ENCODE data around the gene ABLIM2. TPM values are rescaled to one million over a fixed set of nuclear protein-coding genes. Genes with fewer than 3 reads are reported as not detected.

Gene ABLIM2
- total RNA-seq, 2 experiments from 2014 or later: 0.30 to 0.79 TPM

DNA sequence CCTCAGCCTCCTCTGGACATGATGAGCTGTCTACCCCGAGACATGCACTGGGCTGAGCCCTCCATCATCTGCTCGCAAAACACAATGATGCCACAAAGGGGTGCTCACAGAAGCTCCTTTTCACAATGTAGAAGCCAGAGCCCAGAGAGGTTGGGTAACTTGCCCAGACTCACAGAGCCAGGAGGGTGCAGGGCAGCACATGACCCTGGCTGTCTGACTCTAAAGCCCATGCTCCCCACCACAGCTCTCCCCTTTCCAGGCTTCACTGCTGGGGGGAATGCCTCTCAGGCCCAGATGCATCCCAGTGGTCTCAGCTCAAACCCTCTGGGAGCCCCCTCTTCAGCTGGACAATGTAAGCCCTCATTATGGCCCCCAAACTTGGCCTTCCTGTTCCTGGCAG is 120.5 kb downstream of the ABLIM2 start:
- Mint-ChIP-seq H3K36me3 (ENCODE audit: low read depth) (no peaks in the 10 kb centered on the region), H3K27ac (no peak overlapping the region), H3K9me3 (no peaks in the 10 kb centered on the region), H3K27me3 (peaks cover 8% of the 10 kb centered on the region), H3K4me1 (peaks cover 11% of the 10 kb centered on the region), H3K4me3 (no peak overlapping the region)
- ChIA-PET CTCF (interaction anchor here (1.2 kb wide), 1 partner anchor 12 kb away, joined by 3 read pairs; no protein-coding TSS in a partner anchor), POLR2A (no interaction called here)
- DNase-seq: no peak

DNA sequence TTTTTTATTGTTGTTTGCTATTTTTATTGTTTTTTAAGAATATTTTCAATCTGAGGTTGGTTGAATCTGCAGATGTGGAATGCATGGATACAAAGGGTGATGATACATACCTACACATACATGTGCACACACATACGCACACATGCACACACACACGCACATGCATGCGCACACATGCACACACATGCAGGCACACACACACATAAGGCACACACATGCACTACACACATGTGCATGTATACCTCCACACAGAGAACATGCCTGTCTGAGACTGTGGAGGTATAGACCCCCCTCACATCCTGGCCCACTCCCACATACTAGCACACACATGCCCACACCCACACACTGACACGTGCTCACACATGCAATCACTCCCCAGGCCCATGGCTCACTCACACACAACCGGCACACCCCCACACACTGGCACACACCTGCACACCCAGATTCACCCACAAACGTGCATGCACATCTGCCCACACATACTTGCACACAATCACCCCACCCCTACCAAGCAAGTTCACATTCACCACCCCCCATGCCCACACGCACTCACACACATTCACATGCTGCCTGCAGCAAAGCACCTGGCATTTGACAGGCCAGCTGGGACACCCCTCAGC is 121.4 kb downstream of the ABLIM2 start:
- H3K4me3 Mint-ChIP-seq: no peak overlapping the region
- H3K27me3 Mint-ChIP-seq: peaks cover 8% of the 10 kb centered on the region
- CTCF ChIA-PET: interaction anchor here (1.2 kb wide), 1 partner anchor 13 kb away, joined by 3 read pairs; no protein-coding TSS in a partner anchor
- no peak overlapping the region for H3K27ac Mint-ChIP-seq
- POLR2A ChIA-PET: no interaction called here
- H3K36me3 Mint-ChIP-seq (ENCODE audit: low read depth): no peaks in the 10 kb centered on the region
- no peak for DNase-seq
- H3K4me1 Mint-ChIP-seq: peaks cover 11% of the 10 kb centered on the region
- no peaks in the 10 kb centered on the region for H3K9me3 Mint-ChIP-seq

DNA sequence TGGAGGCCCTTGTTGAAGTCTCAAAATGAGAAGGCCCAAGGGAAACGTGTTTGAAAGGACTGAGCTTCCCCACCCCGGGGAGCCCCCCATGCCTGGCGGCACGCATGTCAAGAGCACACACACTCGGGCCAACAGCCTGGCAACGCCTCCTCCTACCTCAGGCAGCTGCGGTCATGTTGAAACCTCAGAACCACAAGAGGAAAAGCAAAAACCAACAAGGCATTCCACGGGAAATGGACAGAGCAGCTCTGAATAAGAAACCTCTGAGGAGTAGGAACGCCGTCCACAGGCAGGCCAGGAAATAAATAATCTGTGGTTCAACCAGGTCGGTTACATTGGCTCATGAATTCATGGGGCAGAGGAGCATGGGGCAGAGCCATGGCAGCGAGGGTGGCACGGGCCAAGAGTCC is 123.2 kb downstream of the ABLIM2 start:
- CTCF ChIA-PET: interaction anchor here (0.6 kb wide), 1 partner anchor 730 kb away, joined by 5 read pairs; no protein-coding TSS in a partner anchor
- Mint-ChIP-seq H3K4me3 (no peak overlapping the region), H3K36me3 (ENCODE audit: low read depth) (no peaks in the 10 kb centered on the region), H3K27me3 (peaks cover 8% of the 10 kb centered on the region), H3K4me1 (peaks cover 11% of the 10 kb centered on the region), H3K9me3 (no peaks in the 10 kb centered on the region), H3K27ac (no peak overlapping the region)
- POLR2A ChIA-PET: no interaction called here
- DNase-seq: peak; percentile 10

DNA sequence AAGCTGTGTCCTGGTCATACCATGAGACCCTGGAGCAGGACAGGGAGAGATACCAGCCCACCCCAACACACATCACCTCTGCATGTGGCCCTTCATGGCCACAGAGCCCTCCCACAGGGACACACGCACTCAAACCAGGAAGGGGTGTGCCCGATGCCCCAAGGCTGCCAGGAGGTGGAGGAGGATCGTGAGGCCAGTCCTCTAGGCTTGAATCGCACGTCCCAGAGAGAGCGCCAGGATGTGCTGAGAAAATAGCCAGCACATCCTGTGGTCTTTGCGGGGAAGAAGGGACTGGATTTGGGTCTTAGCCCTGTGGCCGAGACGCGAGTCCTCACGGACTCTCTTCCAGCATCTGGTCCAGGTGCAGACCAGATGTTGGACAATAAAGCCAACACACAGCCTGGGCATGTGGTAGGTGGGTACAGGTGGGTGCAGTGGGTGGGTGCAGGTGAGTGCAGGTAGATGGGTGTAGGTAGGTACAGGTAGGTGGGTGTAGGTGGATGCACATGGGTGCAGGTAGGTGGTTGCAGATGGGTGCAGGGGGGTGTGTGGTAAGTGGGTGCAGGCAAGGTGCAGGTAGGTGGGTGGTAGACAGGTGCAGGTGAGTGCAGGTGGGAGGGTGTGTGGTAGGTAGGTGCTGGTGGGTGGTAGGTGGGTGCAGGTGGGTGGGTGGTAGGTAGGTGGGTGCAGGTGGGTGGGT is 124.6 kb downstream of the ABLIM2 start:
- Mint-ChIP-seq H3K4me3 (no peak overlapping the region), H3K4me1 (peaks cover 11% of the 10 kb centered on the region), H3K9me3 (no peaks in the 10 kb centered on the region), H3K36me3 (ENCODE audit: low read depth) (no peaks in the 10 kb centered on the region), H3K27me3 (peaks cover 3% of the 10 kb centered on the region), H3K27ac (no peak overlapping the region)
- no peak for DNase-seq
- POLR2A ChIA-PET: no interaction called here
- CTCF ChIA-PET: no interaction called here

DNA sequence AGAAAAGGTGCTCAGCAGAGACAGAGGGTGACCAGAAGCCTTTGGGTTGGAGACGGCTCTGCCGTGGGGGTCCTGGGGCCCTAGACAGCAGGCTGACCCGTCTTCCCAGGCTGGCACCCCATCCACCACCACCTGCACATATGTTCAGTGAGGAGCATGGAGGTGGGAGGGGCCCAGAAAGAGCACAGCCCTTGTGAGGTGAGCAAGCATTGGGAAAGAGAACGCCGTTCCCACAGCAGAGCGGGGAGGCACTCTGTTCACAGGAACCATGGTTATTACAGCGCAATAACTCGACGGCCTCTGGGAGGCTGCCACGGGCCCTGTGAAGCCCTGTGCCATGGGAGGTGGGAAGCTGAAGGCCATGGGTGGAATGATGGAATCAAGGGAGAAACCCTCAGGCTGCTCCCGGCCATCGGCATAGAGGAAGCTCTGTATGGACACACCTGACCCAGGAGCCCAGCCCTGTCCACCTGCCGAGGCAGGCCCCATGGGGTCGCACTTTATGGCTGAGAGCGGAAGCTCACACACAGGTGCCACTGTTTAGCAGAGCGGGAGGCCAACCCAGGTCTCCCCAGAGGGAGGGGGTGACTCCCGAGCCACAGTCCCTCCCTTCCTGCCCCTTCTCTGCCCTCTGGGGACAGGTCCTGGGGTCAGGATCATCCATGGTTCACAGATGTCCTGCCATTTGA is 125.4 kb downstream of the ABLIM2 start:
- no peaks in the 10 kb centered on the region for H3K9me3 Mint-ChIP-seq
- CTCF ChIA-PET: no interaction called here
- peaks cover 11% of the 10 kb centered on the region for H3K4me1 Mint-ChIP-seq
- H3K27me3 Mint-ChIP-seq: no peaks in the 10 kb centered on the region
- H3K4me3 Mint-ChIP-seq: no peak overlapping the region
- no peak overlapping the region for H3K27ac Mint-ChIP-seq
- DNase-seq: no peak
- POLR2A ChIA-PET: no interaction called here
- H3K36me3 Mint-ChIP-seq (ENCODE audit: low read depth): no peaks in the 10 kb centered on the region

DNA sequence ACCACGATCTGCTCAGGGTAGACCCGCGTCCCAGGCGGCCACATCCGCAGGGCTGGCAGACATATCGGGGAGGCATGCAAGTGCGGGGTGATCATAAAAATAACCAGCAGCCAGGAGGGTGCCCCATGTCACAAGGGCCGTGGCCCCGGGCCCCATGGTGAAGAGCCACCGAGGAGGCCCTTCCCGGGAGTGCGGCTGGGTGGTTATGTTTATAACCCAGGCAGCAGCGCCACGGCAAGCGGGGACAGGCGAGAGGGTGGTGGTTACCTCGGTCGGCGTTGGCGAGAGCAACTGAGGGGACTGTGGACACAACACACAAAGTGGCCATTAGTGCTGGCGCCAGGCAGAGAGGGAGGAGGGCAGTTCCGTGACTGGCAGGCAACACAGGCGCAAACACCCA is 126.2 kb downstream of the ABLIM2 start:
- ChIA-PET CTCF (no interaction called here), POLR2A (no interaction called here)
- no peak overlapping the region for H3K4me3 Mint-ChIP-seq
- H3K4me1 Mint-ChIP-seq: peaks cover 11% of the 10 kb centered on the region
- no peaks in the 10 kb centered on the region for H3K9me3 Mint-ChIP-seq
- H3K36me3 Mint-ChIP-seq (ENCODE audit: low read depth): no peaks in the 10 kb centered on the region
- DNase-seq: no peak
- no peak overlapping the region for H3K27ac Mint-ChIP-seq
- H3K27me3 Mint-ChIP-seq: no peaks in the 10 kb centered on the region

DNA sequence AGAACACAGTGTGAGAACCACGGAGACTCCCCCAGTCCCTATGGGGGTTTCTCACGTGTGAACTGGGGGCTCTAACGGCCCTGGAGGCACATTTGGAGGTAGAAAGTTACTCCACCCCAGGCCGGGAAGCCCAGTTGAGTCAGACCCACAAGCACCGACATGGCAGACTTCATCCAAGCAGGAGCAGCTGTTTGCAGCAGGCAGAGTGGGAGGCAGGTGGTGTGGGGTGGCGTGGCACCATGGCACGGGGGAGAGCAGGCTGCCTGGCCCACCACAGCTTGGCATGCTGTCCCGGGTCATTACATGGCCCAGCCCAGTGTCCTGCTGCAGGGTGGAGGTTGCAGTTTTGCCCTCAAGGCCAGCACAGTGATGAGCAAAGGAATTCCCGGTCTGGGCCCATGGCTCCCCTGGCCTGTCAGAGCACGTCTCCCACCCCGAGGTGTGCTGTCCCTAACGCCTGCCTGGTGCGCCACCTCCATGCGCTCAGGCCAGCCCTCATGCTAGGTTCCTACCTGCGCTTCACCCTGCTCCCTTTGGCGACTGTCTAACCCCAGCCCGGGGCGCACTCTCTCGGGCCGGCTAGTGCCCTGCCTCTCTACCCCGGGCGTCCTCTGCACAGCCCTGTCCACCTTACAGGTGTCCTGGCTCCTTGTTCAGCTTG is 128.4 kb downstream of the ABLIM2 start:
- no peaks in the 10 kb centered on the region for H3K9me3 Mint-ChIP-seq
- H3K27ac Mint-ChIP-seq: no peak overlapping the region
- no peak overlapping the region for H3K4me3 Mint-ChIP-seq
- no peak for DNase-seq
- H3K27me3 Mint-ChIP-seq: no peaks in the 10 kb centered on the region
- no peaks in the 10 kb centered on the region for H3K36me3 Mint-ChIP-seq (ENCODE audit: low read depth)
- POLR2A ChIA-PET: no interaction called here
- CTCF ChIA-PET: no interaction called here
- peaks cover 5% of the 10 kb centered on the region for H3K4me1 Mint-ChIP-seq

DNA sequence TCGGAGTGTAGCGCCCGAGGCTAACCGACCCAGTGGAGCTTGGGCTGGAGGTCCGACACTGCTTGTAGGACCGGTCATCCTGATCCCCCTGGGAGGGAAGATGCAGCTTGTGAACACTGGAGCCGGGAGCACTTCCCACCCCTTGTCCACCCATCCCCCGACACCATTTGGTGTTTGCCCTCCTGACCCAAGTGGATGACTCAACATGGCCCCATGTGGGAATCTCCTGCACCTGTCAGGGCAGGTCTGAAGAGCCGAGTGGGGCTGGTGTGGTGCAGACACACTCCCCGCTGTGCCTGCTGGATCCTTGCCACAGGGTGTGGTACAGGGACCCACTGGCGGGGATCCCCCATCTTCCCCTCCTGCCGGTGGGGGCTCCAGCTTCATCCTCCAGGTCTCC is 128.9 kb downstream of the ABLIM2 start:
- no peaks in the 10 kb centered on the region for H3K36me3 Mint-ChIP-seq (ENCODE audit: low read depth)
- H3K27ac Mint-ChIP-seq: no peak overlapping the region
- POLR2A ChIA-PET: no interaction called here
- H3K4me3 Mint-ChIP-seq: no peak overlapping the region
- H3K27me3 Mint-ChIP-seq: no peaks in the 10 kb centered on the region
- no peaks in the 10 kb centered on the region for H3K9me3 Mint-ChIP-seq
- peaks cover 2% of the 10 kb centered on the region for H3K4me1 Mint-ChIP-seq
- CTCF ChIA-PET: no interaction called here
- DNase-seq: no peak

DNA sequence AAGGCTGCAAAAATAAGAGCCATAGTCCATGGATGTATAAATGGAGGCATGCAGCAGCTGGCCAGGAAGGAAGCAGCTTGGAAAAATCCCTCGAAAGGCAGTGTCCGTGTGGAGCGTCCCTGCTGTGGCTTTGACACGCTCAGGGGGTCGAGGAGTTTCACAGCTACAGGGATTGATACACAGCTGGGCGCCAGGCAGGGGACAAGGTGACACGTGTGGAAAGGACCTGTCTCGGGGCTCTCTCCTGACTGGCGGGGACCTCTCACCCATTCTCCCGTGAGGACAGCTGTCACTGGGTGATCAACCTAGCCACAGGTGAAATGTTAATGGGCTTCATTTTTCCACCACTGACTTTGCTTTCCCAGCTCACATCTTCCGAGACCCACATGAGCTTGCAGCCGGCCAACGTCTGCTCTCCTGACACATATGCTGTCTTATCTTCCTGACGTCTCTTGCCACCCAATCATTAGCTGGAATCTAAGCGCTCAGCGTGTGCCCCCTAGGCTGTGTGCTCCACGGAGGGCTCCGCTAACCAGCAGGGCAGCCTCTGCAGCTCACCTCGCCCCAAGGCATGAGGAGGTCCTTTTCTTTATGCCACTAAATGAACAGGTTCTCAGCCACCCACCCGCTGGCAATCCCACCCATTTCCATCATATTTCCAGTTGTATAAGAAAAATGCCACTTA is 129.6 kb downstream of the ABLIM2 start:
- POLR2A ChIA-PET: no interaction called here
- Mint-ChIP-seq H3K36me3 (ENCODE audit: low read depth) (no peaks in the 10 kb centered on the region), H3K27me3 (no peaks in the 10 kb centered on the region), H3K4me1 (peaks cover 2% of the 10 kb centered on the region), H3K9me3 (no peaks in the 10 kb centered on the region), H3K4me3 (no peak overlapping the region), H3K27ac (no peak overlapping the region)
- CTCF ChIA-PET: no interaction called here
- DNase-seq: no peak

DNA sequence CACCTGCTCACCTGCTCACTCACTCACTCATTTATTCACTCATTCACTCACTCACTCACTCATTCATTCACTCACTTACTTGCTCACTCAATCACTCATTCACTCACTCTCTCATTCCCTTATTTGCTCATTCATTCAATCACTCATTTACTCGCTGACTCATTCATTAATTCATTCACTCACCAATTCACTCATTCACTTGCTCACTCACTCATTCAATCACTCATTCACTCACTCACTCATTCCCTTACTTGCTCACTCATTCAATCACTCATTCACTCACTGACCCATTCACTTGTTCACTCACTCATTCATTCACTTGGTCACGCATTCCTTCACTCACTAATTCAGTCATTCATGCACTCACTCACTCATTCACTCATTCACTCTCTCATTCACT is 130.2 kb downstream of the ABLIM2 start:
- DNase-seq: no peak
- CTCF ChIA-PET: no interaction called here
- H3K4me3 Mint-ChIP-seq: no peak overlapping the region
- no peaks in the 10 kb centered on the region for H3K9me3 Mint-ChIP-seq
- H3K27me3 Mint-ChIP-seq: no peaks in the 10 kb centered on the region
- POLR2A ChIA-PET: no interaction called here
- no peak overlapping the region for H3K27ac Mint-ChIP-seq
- no peaks in the 10 kb centered on the region for H3K36me3 Mint-ChIP-seq (ENCODE audit: low read depth)
- H3K4me1 Mint-ChIP-seq: peaks cover 2% of the 10 kb centered on the region

DNA sequence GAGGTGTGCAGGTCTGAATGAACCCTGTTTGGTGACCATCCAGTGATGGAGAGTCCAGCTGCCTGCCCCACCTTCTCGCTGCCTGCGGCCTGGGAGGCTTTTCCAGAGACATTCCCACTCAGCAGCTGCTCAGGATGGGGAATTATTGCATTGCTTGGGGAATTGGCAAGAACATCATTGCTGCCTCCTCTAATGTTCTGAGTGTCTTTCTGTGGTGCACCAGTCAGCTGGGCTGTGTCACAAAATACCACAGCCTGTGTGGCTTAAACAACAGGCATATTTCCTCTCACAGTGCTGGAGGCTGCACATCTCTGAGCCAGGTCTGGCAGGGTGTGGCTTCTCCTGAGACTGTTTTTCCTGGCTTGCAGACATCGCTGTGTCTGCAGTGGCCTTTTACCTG is 132.2 kb downstream of the ABLIM2 start:
- H3K36me3 Mint-ChIP-seq (ENCODE audit: low read depth): no peaks in the 10 kb centered on the region
- DNase-seq: no peak
- peaks cover 2% of the 10 kb centered on the region for H3K4me1 Mint-ChIP-seq
- H3K27me3 Mint-ChIP-seq: no peaks in the 10 kb centered on the region
- ChIA-PET CTCF (no interaction called here), POLR2A (no interaction called here)
- H3K4me3 Mint-ChIP-seq: no peak overlapping the region
- H3K9me3 Mint-ChIP-seq: no peaks in the 10 kb centered on the region
- no peak overlapping the region for H3K27ac Mint-ChIP-seq

DNA sequence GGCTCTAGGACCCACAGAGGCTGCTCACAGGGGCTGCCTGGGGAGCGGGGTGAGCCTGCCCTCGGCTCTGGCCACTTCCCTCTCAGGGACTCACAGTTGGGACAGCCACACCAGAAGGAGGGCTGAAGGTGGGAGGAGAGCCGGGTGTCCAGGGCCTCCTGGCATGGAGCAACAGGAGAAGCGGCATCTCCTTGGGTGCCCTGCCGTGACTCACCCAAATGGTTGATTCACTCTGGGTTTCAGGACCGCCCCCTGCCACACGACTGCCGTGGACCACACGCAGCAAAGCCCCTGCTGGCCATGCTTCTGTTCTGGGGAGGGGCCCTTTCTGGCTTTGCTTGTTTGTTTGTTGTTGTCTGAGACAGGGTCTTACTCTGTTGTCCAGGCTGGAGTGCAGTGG is 132.9 kb downstream of the ABLIM2 start:
- CTCF ChIA-PET: no interaction called here
- POLR2A ChIA-PET: no interaction called here

More for the DNA sequence above, 132.9 kb downstream of the ABLIM2 start:
- no peak for DNase-seq
- H3K9me3 Mint-ChIP-seq: no peaks in the 10 kb centered on the region
- H3K4me1 Mint-ChIP-seq: peaks cover 2% of the 10 kb centered on the region
- no peaks in the 10 kb centered on the region for H3K36me3 Mint-ChIP-seq (ENCODE audit: low read depth)
- H3K27me3 Mint-ChIP-seq: no peaks in the 10 kb centered on the region
- H3K27ac Mint-ChIP-seq: no peak overlapping the region
- H3K4me3 Mint-ChIP-seq: no peak overlapping the region

Measured in activated CD4-positive, alpha-beta T cell treated with anti-CD3 and anti-CD28 coated beads, Interleukin-2, amount 10 ng/mL, durations not matched to agents 7 days and 5 days (primary cell).